MM.1S (cell line): ENCODE measurements around the gene GARIN5A.

Experiments used
- DNase-seq: peaks from one replicate; pipeline ENCODE4 v3.0.0-alpha.2; 2015
- H2AFZ ChIP-seq: fragments of 300-600 bp; sonication (generic); 2 replicates; pipeline ENCODE4 v1.6.0; 2016; ENCODE audit warnings: antibody characterized with exemption, low read length
- H3F3A ChIP-seq: fragments of 300-600 bp; sonication (generic); 2 replicates; pipeline ENCODE4 v1.6.1; 2016; ENCODE audit warnings: mild to moderate bottlenecking, antibody characterized with exemption, low read length, moderate library complexity, mixed read lengths; ENCODE audit not compliant: insufficient read depth
- H3K27ac ChIP-seq: fragments of 300-600 bp; sonication (generic); 2 replicates; pipeline ENCODE4 v1.5.1; 2016; ENCODE audit warnings: mild to moderate bottlenecking, low read length
- H3K27me3 ChIP-seq: fragments of 300-600 bp; sonication (generic); replicated peaks from 2 replicates; pipeline ENCODE4 v1.6.0; 2016; ENCODE audit warnings: low read length; ENCODE audit not compliant: insufficient read depth
- H3K36me3 ChIP-seq: fragments of 300-600 bp; sonication (generic); replicated peaks from 2 replicates; pipeline ENCODE4 v1.6.1; 2016; ENCODE audit warnings: mild to moderate bottlenecking, low read length, mixed read lengths; ENCODE audit not compliant: insufficient read depth
- H3K4me1 ChIP-seq: fragments of 300-600 bp; sonication (generic); 2 replicates; pipeline ENCODE4 v1.6.1; 2016; ENCODE audit warnings: low read length, mixed read lengths
- H3K4me2 ChIP-seq: fragments of 300-600 bp; sonication (generic); 2 replicates; pipeline ENCODE4 v1.6.0; 2016; ENCODE audit warnings: low read depth, low read length
- H3K4me3 ChIP-seq: fragments of 300-600 bp; sonication (generic); 2 replicates; pipeline ENCODE4 v1.5.1; 2016; ENCODE audit warnings: low read length, mixed read lengths
- H3K79me2 ChIP-seq: fragments of 300-600 bp; sonication (generic); 2 replicates; pipeline ENCODE4 v1.6.1; 2016; ENCODE audit warnings: mixed run types, low read length, mixed read lengths
- H3K9ac ChIP-seq: fragments of 300-600 bp; sonication (generic); 2 replicates; pipeline ENCODE4 v1.6.1; 2016; ENCODE audit warnings: low read length, mixed read lengths
- H3K9me2 ChIP-seq: fragments of 300-600 bp; sonication (generic); replicated peaks from 2 replicates; pipeline ENCODE4 v1.6.1; 2016; ENCODE audit warnings: mild to moderate bottlenecking, low read length, mixed read lengths; ENCODE audit not compliant: insufficient read depth
- H3K9me3 ChIP-seq: fragments of 300-600 bp; sonication (generic); replicated peaks from 2 replicates; pipeline ENCODE4 v1.6.1; 2016; ENCODE audit warnings: mild to moderate bottlenecking, low read length, mixed read lengths; ENCODE audit not compliant: insufficient read depth
- H4K20me1 ChIP-seq: fragments of 300-600 bp; sonication (generic); 2 replicates; pipeline ENCODE4 v1.6.1; 2016; ENCODE audit warnings: mild to moderate bottlenecking, low read length, moderate library complexity, mixed read lengths; ENCODE audit not compliant: insufficient read depth
- EZH2 ChIP-seq: fragments of 300-600 bp; sonication (generic); optimal IDR thresholded peaks from 2 replicates; pipeline ENCODE3; 2017; ENCODE audit warnings: low read depth, mild to moderate bottlenecking, antibody characterized with exemption, low read length, mixed read lengths
- EZH2phosphoT487 ChIP-seq: fragments of 300-600 bp; sonication (generic); IDR thresholded peaks from 2 replicates; pipeline ENCODE4 v1.6.1; 2018; ENCODE audit warnings: antibody characterized with exemption, low read length
- TF ChIP-seq, protein P1 (sequence below): fragments of 300-600 bp; sonication (generic); IDR thresholded peaks from 2 replicates; pipeline ENCODE4 v1.5.1; 2016; ENCODE audit warnings: antibody characterized with exemption, low read length, mixed read lengths

The GARIN5A gene

DNA sequence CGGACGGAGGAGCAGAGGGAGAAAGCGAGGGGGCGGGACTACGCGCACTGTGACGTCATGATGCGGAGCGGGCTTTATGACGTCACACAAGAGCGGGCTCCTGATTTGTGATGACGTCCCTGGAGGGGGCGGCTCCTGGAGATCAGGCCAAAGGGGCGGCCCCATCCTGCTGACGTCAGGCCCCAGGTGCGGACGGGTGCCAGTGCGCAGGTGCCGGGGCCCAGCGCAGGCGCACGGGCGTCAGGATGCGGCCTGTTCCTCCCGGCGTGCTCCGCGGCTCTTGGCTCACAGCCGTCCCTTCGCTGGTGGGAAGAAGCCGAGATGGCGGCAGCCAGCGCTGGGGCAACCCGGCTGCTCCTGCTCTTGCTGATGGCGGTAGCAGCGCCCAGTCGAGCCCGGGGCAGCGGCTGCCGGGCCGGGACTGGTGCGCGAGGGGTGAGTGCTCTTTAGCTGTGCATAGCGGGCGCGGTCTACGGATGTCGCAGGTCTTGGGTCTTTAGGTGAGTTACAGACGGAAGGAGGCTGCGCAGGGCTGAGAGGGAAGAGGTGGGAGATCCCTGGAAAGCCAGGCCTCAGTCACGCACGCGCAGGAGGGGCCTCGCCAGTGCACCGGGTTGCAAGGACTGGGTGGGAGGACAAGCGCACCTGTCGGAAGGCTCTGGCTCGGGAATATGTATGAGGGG, at the start of gene GARIN5A, which contains the start of gene EMC10:
Gene GARIN5A, minus strand, starts transcription at position 625 of the 683 bp plus-strand sequence. Its CDS starts 460 bp downstream, at position 165.
Gene EMC10, plus strand, starts transcription at position 284 of the 683 bp plus-strand sequence. Its CDS starts 38 bp downstream, at position 322.
- peaks cover 5% of the 10 kb centered on the region; the same call in 1 of the 2 replicates for H3F3A ChIP-seq
- peak within 1 kb of the TSS; percentile 85 for H3K4me3 ChIP-seq
- DNase-seq: peak; percentile 96
- no peaks in the 10 kb centered on the region for H3K9me3 ChIP-seq
- H2AFZ ChIP-seq: peak within 1 kb of the TSS; percentile 72
- peak within 1 kb of the TSS; percentile 78; the same call in 1 of the 2 replicates for H3K27ac ChIP-seq
- no peaks in the 10 kb centered on the region for H3K9me2 ChIP-seq
- peak within 1 kb of the TSS; percentile 43 for H3K4me2 ChIP-seq
- TF ChIP-seq, protein P1, sequence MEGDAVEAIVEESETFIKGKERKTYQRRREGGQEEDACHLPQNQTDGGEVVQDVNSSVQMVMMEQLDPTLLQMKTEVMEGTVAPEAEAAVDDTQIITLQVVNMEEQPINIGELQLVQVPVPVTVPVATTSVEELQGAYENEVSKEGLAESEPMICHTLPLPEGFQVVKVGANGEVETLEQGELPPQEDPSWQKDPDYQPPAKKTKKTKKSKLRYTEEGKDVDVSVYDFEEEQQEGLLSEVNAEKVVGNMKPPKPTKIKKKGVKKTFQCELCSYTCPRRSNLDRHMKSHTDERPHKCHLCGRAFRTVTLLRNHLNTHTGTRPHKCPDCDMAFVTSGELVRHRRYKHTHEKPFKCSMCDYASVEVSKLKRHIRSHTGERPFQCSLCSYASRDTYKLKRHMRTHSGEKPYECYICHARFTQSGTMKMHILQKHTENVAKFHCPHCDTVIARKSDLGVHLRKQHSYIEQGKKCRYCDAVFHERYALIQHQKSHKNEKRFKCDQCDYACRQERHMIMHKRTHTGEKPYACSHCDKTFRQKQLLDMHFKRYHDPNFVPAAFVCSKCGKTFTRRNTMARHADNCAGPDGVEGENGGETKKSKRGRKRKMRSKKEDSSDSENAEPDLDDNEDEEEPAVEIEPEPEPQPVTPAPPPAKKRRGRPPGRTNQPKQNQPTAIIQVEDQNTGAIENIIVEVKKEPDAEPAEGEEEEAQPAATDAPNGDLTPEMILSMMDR: no peak
- TF ChIP-seq EZH2 (no peak), EZH2phosphoT487 (no peak)
- peaks cover 31% of the 10 kb centered on the region for H3K79me2 ChIP-seq
- no peaks in the 10 kb centered on the region for H3K4me1 ChIP-seq
- no peaks in the 10 kb centered on the region for H3K36me3 ChIP-seq
- H3K27me3 ChIP-seq: peaks cover 6% of the 10 kb centered on the region; the same call in 1 of the 2 replicates
- peaks cover 3% of the 10 kb centered on the region; the same call in 1 of the 2 replicates for H4K20me1 ChIP-seq
- peak within 1 kb of the TSS; percentile 84 for H3K9ac ChIP-seq

DNA sequence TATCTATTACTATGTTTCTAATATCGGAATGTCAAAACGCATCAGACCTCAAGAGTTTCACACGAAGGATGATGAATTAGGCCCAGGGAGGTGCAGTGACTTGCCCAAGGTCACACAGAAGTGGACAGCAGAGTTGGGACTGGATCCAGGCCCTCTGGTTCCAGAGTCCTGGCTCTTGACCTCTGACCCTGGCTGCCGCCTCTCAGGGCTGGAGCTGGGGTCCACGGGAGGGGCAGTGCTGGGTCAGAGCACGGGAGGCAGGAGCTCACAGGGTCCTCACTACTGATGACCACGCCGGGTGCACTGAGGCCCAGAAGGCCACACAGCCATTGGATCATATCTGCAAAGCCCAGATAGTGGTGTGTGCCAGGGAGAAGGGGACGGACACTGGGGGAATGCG, 46.2 kb upstream of the GARIN5A start:
- no peaks in the 10 kb centered on the region for H3K36me3 ChIP-seq
- peaks cover 62% of the 10 kb centered on the region for H3K27me3 ChIP-seq
- H3K9me3 ChIP-seq: no peaks in the 10 kb centered on the region
- H3K4me3 ChIP-seq: no peak overlapping the region
- H3K9me2 ChIP-seq: no peaks in the 10 kb centered on the region
- H3K4me1 ChIP-seq: no peaks in the 10 kb centered on the region
- DNase-seq: no peak
- H3F3A ChIP-seq: no peaks in the 10 kb centered on the region
- TF ChIP-seq EZH2: no peak
- TF ChIP-seq, protein P1: no peak
- no peak for TF ChIP-seq EZH2phosphoT487
- no peak overlapping the region for H2AFZ ChIP-seq
- no peak overlapping the region for H3K27ac ChIP-seq
- H4K20me1 ChIP-seq: no peaks in the 10 kb centered on the region
- no peaks in the 10 kb centered on the region for H3K79me2 ChIP-seq
- no peak overlapping the region for H3K4me2 ChIP-seq
- H3K9ac ChIP-seq: no peak overlapping the region

DNA sequence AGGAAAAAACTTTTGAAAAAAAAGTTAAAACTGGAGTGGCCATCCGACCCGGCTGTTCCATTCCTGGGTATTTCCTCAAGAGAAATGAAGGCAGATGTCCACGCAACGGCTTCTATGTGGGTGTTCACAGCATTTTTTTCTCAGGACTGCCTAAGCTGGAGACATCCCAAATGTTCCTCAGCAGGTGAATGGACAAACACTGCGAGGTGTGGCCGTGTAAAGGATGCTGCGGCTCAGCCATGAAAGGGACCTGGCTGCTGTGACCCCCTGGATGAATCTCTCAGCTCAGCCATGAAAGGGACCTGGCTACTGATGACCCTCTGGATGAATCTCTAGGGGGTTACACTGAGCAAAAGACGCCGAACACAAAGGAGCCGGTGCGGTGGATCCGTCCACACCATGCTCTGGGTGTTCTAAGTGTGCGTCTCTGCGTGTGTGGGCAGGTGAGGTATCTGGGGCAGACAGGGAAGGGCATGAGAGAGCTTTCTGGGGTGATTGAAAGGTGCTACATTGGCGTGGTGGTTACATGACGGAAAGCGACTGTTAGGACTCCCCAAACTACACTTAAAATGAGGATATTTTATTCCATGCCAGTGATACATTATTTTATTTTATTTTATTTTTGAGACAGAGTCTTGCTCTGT, 44.3 kb upstream of the GARIN5A start:
- Histone ChIP-seq H3K9me3 (no peaks in the 10 kb centered on the region), H3K9ac (no peak overlapping the region), H3K9me2 (no peaks in the 10 kb centered on the region), H3K27me3 (peaks cover 49% of the 10 kb centered on the region), H3K27ac (no peak overlapping the region), H3K36me3 (no peaks in the 10 kb centered on the region), H3K4me1 (no peaks in the 10 kb centered on the region), H3F3A (no peaks in the 10 kb centered on the region), H2AFZ (no peak overlapping the region), H3K4me2 (no peak overlapping the region), H3K4me3 (no peak overlapping the region), H3K79me2 (no peaks in the 10 kb centered on the region), H4K20me1 (no peaks in the 10 kb centered on the region)
- no peak for DNase-seq
- no peak for TF ChIP-seq EZH2phosphoT487
- TF ChIP-seq, protein P1: no peak
